LNCaP clone FGC (cell line): ENCODE results near the gene HIVEP2.

Experiments used
- DNase-seq: peaks from one replicate; pipeline ENCODE4 v3.0.0-alpha.2; 2011; ENCODE audit warnings: low read depth
- H3K4me3 ChIP-seq: 2 replicates; pipeline ENCODE4 v1.5.1; 2011; ENCODE audit warnings: mild to moderate bottlenecking, low read depth, low read length, control low read depth
- TF ChIP-seq, protein P1 (sequence below): IDR thresholded peaks from 2 replicates; pipeline ENCODE4 v1.5.1; 2012; ENCODE audit warnings: mild to moderate bottlenecking; ENCODE audit not compliant: control insufficient read depth, insufficient read depth; ENCODE audit errors: extremely low read depth

The HIVEP2 gene

DNA sequence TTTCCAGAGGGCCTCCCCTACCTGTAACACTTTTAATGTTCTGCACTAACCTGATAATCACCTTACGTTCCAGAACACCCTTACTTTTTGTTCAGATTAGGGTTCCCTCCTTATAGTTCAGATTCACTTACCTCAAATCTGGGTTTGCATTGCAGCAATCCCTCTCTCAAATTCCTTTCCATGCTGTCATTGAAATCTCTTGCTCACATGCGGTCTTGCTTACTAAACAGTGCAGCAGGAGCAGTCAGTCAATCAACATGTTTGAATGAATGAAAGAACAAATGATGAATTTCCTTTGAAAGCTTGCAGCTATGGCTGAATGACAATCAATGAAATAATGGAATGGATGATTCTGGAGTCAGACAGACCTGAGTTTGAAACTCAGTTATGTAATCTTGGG, 200.1 kb downstream of the HIVEP2 start:
- DNase-seq: no peak
- no peak overlapping the region for H3K4me3 ChIP-seq
- TF ChIP-seq, protein P1, sequence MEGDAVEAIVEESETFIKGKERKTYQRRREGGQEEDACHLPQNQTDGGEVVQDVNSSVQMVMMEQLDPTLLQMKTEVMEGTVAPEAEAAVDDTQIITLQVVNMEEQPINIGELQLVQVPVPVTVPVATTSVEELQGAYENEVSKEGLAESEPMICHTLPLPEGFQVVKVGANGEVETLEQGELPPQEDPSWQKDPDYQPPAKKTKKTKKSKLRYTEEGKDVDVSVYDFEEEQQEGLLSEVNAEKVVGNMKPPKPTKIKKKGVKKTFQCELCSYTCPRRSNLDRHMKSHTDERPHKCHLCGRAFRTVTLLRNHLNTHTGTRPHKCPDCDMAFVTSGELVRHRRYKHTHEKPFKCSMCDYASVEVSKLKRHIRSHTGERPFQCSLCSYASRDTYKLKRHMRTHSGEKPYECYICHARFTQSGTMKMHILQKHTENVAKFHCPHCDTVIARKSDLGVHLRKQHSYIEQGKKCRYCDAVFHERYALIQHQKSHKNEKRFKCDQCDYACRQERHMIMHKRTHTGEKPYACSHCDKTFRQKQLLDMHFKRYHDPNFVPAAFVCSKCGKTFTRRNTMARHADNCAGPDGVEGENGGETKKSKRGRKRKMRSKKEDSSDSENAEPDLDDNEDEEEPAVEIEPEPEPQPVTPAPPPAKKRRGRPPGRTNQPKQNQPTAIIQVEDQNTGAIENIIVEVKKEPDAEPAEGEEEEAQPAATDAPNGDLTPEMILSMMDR: no peak

DNA sequence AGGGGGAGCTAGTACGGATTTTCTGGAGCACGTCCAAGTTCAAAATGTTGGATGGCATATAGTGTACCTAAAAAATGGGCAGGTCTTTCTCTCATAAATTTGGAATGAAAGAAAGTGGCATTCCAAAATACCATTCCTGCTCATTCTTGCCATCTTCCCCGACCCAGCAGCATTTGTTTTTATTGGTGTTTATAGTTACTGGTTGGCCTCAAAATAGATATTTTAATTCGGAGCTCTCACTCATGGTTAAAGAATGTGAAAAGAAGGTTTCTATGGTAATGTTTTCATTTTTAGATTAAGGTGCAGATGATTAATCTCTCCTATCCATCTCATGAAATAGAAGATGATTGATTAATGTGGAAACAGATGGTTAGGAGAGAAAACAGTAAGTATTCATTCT, 204.5 kb downstream of the HIVEP2 start:
- no peak for DNase-seq
- TF ChIP-seq, protein P1: no peak

DNA sequence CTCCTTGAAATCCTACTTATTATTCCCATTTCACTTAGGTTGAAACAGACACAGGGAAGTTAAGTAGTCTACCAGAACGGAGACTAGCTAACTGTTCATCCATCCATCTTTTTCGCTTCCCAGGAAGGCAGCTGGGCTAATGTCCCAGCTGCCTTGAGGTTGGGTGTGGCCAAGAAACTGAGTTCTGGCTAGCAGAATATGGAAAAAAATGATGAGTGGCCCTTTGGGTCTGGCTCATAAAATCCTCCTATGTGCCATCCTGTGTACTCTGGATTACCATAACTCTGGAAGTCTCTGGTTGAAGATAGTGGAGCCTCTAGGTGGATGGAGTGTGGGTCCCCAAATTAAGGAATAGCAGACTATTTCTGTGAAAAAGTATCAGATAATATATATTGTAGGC, 206.2 kb downstream of the HIVEP2 start:
- DNase-seq: no peak
- H3K4me3 ChIP-seq: no peak overlapping the region
- TF ChIP-seq, protein P1: no peak

More for the DNA sequence above, 204.5 kb downstream of the HIVEP2 start:
- no peak overlapping the region for H3K4me3 ChIP-seq

DNA sequence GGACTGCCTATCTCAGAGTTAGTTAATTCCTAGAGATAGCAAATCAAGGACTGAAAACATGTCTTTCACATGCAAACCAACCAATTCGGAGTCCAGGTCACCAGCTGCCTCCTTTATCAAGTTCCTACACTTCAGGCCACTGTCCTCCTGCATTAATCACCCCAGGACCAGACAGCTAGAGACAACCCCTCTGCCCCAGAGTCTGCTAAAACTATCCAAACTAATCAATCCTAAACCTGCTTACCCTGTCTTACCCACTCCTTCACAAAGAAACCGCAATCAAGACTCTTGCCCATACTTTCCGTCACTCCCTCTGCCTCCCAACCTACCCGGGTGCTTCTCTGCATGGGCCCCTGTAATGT, 207.0 kb downstream of the HIVEP2 start:
- no peak for DNase-seq
- no peak overlapping the region for H3K4me3 ChIP-seq
- TF ChIP-seq, protein P1: no peak

DNA sequence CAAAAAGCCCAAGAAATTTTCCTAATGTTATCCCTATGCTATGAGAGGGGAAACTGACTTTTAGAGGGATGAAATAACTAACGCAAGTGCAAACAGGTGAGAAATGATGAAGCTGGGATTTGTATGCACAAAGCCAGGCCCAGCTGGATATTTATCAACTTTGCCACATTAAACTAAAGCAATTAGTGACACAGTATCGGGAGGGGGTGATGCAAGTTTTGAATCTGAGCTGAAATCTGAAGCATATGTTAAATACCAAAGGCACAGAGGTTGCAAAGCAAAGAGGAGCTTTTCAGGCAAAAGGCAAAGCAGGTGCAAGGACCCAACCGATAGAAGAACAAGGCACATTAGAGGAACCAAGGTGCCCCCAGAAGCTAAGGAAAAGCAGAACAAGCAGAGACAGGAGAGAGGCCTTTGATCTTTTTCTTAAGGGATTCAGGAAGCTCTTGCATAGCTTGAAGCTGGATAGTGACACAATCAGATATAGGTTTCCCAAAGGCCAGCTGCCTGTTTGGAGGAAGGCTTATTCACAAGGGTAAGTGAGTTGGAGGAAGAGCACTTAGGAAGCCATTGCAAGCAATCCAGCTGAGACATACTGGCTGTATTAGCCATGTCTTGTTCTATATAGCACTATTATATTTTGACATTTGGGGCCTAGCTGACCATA, 207.5 kb downstream of the HIVEP2 start:
- TF ChIP-seq, protein P1: no peak
- no peak overlapping the region for H3K4me3 ChIP-seq
- DNase-seq: no peak

DNA sequence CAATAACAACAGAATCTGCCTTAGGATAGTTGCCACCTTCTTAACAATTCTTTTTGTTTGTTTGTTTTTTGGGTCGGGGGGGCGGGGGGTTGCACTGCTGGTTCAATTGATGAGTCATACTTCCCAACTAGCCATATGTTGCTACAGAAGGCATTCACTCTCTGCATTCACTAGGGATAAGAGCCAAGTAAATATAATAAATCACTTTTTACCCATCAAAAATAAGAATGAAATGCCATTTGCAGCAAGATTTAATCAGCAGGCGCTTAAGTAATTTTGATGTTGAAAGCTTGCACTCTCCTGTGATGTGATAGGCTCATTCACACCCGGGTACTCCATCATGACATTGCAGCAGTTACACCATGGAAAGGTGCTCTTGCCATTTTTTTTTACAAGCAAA, 209.8 kb downstream of the HIVEP2 start:
- no peak overlapping the region for H3K4me3 ChIP-seq
- DNase-seq: no peak
- TF ChIP-seq, protein P1: no peak

DNA sequence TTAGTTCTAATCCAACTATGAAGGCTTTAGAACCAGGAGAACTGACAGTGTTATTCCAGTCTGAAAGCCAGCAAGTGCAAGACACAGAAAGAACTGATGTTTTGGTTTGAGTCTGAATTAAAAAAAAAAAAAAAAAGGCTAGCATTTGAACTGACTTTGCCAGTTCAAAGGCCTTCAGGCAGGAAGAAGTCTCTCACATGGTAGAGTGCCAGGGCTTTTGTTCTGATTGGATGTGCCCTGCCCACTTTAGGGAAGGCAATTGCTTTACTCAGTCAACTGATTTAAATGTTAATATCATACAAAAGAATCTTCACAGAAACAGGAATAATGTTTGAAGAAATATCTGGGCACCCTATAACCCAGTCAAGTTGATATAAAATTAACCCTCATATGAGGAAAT, 212.2 kb downstream of the HIVEP2 start:
- no peak for DNase-seq
- H3K4me3 ChIP-seq: no peak overlapping the region
- TF ChIP-seq, protein P1: no peak
